ENCODE results near the gene STX17.

DNA sequence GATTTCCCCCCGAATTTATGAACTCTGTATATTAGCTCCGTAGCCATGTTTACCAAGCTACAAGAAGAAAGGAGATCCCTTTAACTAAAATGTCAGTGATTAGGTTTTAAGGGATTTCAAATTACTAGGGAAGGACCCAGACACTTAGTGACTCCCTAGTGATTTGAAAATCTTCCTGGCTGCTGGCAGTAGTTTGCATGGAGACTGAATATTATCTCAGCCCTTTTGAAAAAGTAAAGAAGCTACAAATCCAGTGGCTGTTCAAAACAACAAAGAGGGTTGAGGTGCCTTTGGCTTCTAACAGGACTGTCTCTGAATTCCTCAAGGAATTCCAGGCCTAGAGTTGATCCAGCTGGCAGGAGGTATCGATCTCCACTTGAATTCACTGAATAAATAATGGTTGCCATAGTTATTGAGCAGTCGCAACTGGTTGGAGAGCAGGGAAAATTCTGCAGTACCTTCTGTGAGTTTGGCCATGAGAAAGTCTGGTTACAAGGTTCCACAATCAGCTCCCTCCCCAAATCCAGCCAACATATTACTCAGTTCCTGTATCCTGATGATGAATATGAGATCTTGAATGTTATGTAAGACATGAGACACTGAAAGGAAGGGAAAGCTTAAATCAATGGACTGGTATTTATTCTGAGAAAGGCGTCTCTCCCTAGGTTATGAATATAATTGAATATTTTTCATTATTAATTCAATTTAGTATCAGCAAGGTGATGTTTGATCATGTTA lies 47.0 kb upstream of the STX17 start:
- TF ChIP-seq, protein P1, sequence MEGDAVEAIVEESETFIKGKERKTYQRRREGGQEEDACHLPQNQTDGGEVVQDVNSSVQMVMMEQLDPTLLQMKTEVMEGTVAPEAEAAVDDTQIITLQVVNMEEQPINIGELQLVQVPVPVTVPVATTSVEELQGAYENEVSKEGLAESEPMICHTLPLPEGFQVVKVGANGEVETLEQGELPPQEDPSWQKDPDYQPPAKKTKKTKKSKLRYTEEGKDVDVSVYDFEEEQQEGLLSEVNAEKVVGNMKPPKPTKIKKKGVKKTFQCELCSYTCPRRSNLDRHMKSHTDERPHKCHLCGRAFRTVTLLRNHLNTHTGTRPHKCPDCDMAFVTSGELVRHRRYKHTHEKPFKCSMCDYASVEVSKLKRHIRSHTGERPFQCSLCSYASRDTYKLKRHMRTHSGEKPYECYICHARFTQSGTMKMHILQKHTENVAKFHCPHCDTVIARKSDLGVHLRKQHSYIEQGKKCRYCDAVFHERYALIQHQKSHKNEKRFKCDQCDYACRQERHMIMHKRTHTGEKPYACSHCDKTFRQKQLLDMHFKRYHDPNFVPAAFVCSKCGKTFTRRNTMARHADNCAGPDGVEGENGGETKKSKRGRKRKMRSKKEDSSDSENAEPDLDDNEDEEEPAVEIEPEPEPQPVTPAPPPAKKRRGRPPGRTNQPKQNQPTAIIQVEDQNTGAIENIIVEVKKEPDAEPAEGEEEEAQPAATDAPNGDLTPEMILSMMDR (IDR thresholded peaks at IDR 0.05) = no peak
- TF ChIP-seq, protein P2, sequence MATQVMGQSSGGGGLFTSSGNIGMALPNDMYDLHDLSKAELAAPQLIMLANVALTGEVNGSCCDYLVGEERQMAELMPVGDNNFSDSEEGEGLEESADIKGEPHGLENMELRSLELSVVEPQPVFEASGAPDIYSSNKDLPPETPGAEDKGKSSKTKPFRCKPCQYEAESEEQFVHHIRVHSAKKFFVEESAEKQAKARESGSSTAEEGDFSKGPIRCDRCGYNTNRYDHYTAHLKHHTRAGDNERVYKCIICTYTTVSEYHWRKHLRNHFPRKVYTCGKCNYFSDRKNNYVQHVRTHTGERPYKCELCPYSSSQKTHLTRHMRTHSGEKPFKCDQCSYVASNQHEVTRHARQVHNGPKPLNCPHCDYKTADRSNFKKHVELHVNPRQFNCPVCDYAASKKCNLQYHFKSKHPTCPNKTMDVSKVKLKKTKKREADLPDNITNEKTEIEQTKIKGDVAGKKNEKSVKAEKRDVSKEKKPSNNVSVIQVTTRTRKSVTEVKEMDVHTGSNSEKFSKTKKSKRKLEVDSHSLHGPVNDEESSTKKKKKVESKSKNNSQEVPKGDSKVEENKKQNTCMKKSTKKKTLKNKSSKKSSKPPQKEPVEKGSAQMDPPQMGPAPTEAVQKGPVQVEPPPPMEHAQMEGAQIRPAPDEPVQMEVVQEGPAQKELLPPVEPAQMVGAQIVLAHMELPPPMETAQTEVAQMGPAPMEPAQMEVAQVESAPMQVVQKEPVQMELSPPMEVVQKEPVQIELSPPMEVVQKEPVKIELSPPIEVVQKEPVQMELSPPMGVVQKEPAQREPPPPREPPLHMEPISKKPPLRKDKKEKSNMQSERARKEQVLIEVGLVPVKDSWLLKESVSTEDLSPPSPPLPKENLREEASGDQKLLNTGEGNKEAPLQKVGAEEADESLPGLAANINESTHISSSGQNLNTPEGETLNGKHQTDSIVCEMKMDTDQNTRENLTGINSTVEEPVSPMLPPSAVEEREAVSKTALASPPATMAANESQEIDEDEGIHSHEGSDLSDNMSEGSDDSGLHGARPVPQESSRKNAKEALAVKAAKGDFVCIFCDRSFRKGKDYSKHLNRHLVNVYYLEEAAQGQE (IDR thresholded peaks at IDR 0.05; ENCODE audit: insufficient read depth in 1 of 2, low read depth in 2 of 2, low read length in 1 of 2) = no peak
